ENCODE results near the gene HAUS2. TPM values are rescaled to one million over a fixed set of nuclear protein-coding genes. Genes with fewer than 3 reads are reported as not detected.

The HAUS2 gene
- total and polyA plus RNA-seq, 10 donors, result 6.7 to 33.7 (median 16.8) TPM

DNA sequence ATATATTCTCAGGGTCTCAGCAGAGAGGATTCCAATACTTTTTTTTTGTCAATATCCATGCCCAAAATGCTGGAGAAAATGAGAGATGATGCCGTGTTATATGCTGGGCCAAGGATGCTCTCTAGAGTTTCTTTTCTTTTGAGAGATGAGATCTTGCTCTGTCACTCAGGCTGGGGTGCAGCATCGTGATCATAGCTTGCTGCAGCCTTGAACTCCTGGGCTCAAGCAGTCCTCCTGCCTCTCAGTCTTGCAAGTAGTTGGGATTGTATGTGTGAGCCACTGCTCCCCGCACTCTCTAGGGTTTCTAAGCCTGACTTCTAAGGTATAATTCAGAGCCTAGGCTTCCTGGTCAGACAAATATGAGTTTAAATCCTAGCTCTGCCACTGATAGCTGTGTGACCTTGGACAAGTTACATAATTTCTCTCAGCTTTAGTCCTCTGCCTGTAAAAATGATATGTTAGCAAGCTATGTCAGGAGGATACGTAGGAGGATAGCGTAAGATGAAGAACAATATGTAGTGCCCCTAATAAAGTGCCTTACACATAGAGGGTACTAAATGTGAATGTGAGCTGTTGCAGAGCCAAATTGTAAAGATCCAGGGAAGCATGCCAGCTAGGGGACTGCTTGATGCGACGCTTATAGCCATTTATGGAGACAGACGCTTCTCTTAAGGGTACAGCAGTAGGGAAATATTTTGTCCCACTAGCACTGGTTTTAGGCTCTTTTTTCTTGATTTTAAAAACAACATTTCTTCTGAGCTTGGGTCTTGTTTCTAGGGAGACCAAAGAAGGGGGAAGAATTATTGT, 34.1 kb downstream of the HAUS2 start:
- Histone ChIP-seq H3K4me1 (peaks cover 20 to 51% (median 31%) of the 10 kb centered on the region in 6 donors), H3K9me3 (no peaks in the 10 kb centered on the region), H3K4me3 (no peak overlapping the region), H3K27me3 (replicated peaks in 1 of 7) (peaks cover 0 to 3% (median 0%) of the 10 kb centered on the region in 7 donors), H3K27ac (peak overlapping the region in 7 of 8 donors; percentile 8 to 91 (median 83)), H3K36me3 (peaks cover 0 to 9% (median 0%) of the 10 kb centered on the region in 6 donors)
- intact Hi-C loops (cut with DNase I; ENCODE audit: low total_unique reads), result no loop called here
- DNase-seq, result no peak
- WGBS, 5 donors, result 65 to 81% (median 74%) methylated on average over 8 of the region's 8 CpGs
- TF ChIP-seq POLR2A (IDR thresholded peaks at IDR 0.05), result peak in 1 of 3 donors; percentile 12
- TF ChIP-seq, protein P1, sequence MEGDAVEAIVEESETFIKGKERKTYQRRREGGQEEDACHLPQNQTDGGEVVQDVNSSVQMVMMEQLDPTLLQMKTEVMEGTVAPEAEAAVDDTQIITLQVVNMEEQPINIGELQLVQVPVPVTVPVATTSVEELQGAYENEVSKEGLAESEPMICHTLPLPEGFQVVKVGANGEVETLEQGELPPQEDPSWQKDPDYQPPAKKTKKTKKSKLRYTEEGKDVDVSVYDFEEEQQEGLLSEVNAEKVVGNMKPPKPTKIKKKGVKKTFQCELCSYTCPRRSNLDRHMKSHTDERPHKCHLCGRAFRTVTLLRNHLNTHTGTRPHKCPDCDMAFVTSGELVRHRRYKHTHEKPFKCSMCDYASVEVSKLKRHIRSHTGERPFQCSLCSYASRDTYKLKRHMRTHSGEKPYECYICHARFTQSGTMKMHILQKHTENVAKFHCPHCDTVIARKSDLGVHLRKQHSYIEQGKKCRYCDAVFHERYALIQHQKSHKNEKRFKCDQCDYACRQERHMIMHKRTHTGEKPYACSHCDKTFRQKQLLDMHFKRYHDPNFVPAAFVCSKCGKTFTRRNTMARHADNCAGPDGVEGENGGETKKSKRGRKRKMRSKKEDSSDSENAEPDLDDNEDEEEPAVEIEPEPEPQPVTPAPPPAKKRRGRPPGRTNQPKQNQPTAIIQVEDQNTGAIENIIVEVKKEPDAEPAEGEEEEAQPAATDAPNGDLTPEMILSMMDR (IDR thresholded peaks at IDR 0.05 in 8 of 11, conservative IDR thresholded peaks at IDR 0.05 in 3 of 11), result no peak

DNA sequence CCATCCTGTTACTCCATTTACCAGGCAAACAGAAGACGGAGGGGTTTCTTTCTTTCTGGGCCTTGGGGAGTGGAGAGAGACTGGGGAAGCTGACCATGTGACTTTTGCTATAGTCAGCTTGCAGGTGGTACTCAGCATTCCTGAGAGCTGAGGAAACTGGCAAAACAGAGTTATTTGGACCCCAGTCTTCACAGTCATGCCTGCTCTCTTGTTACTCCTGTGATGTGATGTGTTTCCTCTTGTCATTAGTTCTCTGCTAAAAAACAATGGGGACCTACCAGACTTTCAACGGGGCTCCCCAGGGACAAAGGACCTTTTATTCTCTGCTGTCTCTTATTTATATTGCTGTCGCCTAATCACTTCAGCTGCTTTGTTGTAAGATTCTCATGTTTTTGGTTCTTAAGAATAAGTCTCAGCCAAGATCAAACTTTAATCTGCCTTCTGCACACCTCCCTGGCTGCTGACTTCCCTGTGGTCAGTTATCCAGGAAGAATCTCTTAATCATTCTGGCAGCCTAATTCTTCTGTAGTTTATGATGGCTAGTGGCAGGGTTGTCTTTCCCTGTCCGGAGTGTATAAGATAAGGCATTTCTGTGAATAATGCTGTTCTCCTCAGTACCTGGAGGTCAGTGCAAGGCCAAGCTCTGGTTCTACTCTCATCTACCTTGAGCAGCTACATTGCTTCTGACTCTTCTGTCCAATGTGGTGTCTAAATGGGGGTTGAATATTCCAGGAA, 35.6 kb downstream of the HAUS2 start:
- H3K27ac ChIP-seq, result peak overlapping the region in 3 of 8 donors; percentile 9 to 87 (median 82)

DNA sequence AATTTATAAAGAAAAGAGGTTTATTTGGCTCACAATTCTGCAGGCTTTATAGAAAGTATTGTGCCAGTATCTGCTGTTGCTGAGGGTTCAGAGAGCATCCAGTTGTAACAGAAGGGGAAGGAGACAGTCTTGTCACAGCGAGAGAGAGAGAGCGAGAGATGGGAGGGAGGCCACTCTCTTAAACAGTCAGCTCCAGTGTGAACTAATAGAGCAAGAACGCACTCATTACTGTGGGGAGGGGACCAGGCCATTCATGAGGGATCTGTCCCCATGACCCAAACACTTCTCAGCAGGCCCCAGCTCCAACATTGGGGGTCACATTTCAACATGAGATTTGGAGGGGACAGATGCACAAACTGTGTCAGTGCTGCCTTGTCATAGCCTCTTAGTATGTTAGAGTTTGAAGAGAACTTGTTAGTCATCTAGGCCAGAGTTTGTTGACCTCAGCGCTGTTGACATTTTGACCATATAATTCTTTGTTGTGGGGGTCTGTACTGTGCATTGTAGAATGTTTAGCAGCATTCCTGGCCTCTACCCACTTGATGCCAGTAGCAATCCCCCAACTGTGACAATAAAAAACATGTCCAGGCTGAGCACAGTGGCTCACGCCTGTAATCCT, 42.1 kb downstream of the HAUS2 start:
- DNase-seq, result no peak
- H3K36me3 ChIP-seq, result peaks cover 0 to 8% (median 0%) of the 10 kb centered on the region in 6 donors
- intact Hi-C loops (cut with DNase I; ENCODE audit: low total_unique reads), result no loop called here
- WGBS, 5 donors, result 88 to 95% (median 92%) methylated on average over 5 of the region's 5 CpGs
- peaks cover 0 to 10% (median 0%) of the 10 kb centered on the region in 6 donors for H3K4me1 ChIP-seq
- TF ChIP-seq POLR2A (IDR thresholded peaks at IDR 0.05) (no peak), POLR2AphosphoS5 (IDR thresholded peaks at IDR 0.05) (no peak)
- TF ChIP-seq, protein P1 (IDR thresholded peaks at IDR 0.05 in 8 of 11, conservative IDR thresholded peaks at IDR 0.05 in 3 of 11), result no peak
- peak overlapping the region in 2 of 8 donors; percentile 10 to 20 for H3K27ac ChIP-seq
- H3K27me3 ChIP-seq (replicated peaks in 1 of 7), result no peaks in the 10 kb centered on the region
- H3K9me3 ChIP-seq, result no peaks in the 10 kb centered on the region
- no peak overlapping the region for H3K4me3 ChIP-seq

More for the DNA sequence above, 35.6 kb downstream of the HAUS2 start:
- no peak for DNase-seq
- Histone ChIP-seq H3K9me3 (no peaks in the 10 kb centered on the region), H3K4me1 (peaks cover 20 to 46% (median 31%) of the 10 kb centered on the region in 6 donors), H3K27me3 (replicated peaks in 1 of 7) (peaks cover 0 to 3% (median 0%) of the 10 kb centered on the region in 7 donors), H3K4me3 (no peak overlapping the region), H3K36me3 (peaks cover 0 to 9% (median 0%) of the 10 kb centered on the region in 6 donors)
- intact Hi-C loops (cut with DNase I; ENCODE audit: low total_unique reads), result no loop called here
- 38 to 51% (median 39%) methylated on average over 4 of the region's 4 CpGs for WGBS, 5 donors
- TF ChIP-seq POLR2AphosphoS5 (IDR thresholded peaks at IDR 0.05), result no peak
- no peak for TF ChIP-seq POLR2A (IDR thresholded peaks at IDR 0.05)
- TF ChIP-seq, protein P1 (IDR thresholded peaks at IDR 0.05 in 8 of 11, conservative IDR thresholded peaks at IDR 0.05 in 3 of 11), result no peak
